Measurements from ENCODE around the gene IL1B. TPM values are rescaled to one million over a fixed set of nuclear protein-coding genes. Genes with fewer than 3 reads are reported as not detected.

IL1B gene
- total and polyA plus RNA-seq, 2 of the 8 experiments (the other 6 are each of a cell fraction or from before 2014, with no cell fraction given) = not detected

GRCh38 chr2:112827604-112828185, 8.9 kb downstream of the IL1B start (continued):
- TF ChIP-seq, protein P1, sequence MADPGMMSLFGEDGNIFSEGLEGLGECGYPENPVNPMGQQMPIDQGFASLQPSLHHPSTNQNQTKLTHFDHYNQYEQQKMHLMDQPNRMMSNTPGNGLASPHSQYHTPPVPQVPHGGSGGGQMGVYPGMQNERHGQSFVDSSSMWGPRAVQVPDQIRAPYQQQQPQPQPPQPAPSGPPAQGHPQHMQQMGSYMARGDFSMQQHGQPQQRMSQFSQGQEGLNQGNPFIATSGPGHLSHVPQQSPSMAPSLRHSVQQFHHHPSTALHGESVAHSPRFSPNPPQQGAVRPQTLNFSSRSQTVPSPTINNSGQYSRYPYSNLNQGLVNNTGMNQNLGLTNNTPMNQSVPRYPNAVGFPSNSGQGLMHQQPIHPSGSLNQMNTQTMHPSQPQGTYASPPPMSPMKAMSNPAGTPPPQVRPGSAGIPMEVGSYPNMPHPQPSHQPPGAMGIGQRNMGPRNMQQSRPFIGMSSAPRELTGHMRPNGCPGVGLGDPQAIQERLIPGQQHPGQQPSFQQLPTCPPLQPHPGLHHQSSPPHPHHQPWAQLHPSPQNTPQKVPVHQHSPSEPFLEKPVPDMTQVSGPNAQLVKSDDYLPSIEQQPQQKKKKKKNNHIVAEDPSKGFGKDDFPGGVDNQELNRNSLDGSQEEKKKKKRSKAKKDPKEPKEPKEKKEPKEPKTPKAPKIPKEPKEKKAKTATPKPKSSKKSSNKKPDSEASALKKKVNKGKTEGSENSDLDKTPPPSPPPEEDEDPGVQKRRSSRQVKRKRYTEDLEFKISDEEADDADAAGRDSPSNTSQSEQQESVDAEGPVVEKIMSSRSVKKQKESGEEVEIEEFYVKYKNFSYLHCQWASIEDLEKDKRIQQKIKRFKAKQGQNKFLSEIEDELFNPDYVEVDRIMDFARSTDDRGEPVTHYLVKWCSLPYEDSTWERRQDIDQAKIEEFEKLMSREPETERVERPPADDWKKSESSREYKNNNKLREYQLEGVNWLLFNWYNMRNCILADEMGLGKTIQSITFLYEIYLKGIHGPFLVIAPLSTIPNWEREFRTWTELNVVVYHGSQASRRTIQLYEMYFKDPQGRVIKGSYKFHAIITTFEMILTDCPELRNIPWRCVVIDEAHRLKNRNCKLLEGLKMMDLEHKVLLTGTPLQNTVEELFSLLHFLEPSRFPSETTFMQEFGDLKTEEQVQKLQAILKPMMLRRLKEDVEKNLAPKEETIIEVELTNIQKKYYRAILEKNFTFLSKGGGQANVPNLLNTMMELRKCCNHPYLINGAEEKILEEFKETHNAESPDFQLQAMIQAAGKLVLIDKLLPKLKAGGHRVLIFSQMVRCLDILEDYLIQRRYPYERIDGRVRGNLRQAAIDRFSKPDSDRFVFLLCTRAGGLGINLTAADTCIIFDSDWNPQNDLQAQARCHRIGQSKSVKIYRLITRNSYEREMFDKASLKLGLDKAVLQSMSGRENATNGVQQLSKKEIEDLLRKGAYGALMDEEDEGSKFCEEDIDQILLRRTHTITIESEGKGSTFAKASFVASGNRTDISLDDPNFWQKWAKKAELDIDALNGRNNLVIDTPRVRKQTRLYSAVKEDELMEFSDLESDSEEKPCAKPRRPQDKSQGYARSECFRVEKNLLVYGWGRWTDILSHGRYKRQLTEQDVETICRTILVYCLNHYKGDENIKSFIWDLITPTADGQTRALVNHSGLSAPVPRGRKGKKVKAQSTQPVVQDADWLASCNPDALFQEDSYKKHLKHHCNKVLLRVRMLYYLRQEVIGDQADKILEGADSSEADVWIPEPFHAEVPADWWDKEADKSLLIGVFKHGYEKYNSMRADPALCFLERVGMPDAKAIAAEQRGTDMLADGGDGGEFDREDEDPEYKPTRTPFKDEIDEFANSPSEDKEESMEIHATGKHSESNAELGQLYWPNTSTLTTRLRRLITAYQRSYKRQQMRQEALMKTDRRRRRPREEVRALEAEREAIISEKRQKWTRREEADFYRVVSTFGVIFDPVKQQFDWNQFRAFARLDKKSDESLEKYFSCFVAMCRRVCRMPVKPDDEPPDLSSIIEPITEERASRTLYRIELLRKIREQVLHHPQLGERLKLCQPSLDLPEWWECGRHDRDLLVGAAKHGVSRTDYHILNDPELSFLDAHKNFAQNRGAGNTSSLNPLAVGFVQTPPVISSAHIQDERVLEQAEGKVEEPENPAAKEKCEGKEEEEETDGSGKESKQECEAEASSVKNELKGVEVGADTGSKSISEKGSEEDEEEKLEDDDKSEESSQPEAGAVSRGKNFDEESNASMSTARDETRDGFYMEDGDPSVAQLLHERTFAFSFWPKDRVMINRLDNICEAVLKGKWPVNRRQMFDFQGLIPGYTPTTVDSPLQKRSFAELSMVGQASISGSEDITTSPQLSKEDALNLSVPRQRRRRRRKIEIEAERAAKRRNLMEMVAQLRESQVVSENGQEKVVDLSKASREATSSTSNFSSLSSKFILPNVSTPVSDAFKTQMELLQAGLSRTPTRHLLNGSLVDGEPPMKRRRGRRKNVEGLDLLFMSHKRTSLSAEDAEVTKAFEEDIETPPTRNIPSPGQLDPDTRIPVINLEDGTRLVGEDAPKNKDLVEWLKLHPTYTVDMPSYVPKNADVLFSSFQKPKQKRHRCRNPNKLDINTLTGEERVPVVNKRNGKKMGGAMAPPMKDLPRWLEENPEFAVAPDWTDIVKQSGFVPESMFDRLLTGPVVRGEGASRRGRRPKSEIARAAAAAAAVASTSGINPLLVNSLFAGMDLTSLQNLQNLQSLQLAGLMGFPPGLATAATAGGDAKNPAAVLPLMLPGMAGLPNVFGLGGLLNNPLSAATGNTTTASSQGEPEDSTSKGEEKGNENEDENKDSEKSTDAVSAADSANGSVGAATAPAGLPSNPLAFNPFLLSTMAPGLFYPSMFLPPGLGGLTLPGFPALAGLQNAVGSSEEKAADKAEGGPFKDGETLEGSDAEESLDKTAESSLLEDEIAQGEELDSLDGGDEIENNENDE (IDR thresholded peaks at IDR 0.05; ENCODE audit: insufficient replicate concordance, low read length) = no peak
- TF ChIP-seq SP4 (IDR thresholded peaks at IDR 0.05; ENCODE audit: low read length) = no peak
- TF ChIP-seq SUZ12 (IDR thresholded peaks at IDR 0.05; ENCODE audit: low read length) = no peak
- no peak for TF ChIP-seq SAP30 (IDR thresholded peaks at IDR 0.05; ENCODE audit: insufficient read depth, insufficient replicate concordance, low read length)
- no peak for TF ChIP-seq KDM1A (IDR thresholded peaks at IDR 0.05; ENCODE audit: borderline replicate concordance, low read length)
- TF ChIP-seq ASH2L (IDR thresholded peaks at IDR 0.05; ENCODE audit: low read length) = no peak
- TF ChIP-seq RAD21 (IDR thresholded peaks at IDR 0.05 in 1 of 2, conservative IDR thresholded peaks at IDR 0.05 in 1 of 2; ENCODE audit: low read depth in 2 of 2, low read length in 2 of 2) = no peak
- no peak for TF ChIP-seq TCF12 (IDR thresholded peaks at IDR 0.05; ENCODE audit: low read depth, low read length)
- TF ChIP-seq RXRA (IDR thresholded peaks at IDR 0.05; ENCODE audit: insufficient read depth, low read depth, low read length) = no peak
- TF ChIP-seq RBBP5 (IDR thresholded peaks at IDR 0.05; ENCODE audit: borderline replicate concordance, low read depth, low read length) = no peak
- no peak for TF ChIP-seq TBP (IDR thresholded peaks at IDR 0.05; ENCODE audit: low read depth, low read length)

All from H1 (cell line).